ENCODE measurements around the gene DUXA. TPM values are rescaled to one million over a fixed set of nuclear protein-coding genes. Genes with fewer than 3 reads are reported as not detected.
"Not testable (repeated sequence)": the region's sequence is repeated elsewhere in the genome, so short reads cannot be mapped to it uniquely, and the experiment has no call there.

Gene DUXA
- total RNA-seq: not detected in 2 replicates
- long read RNA-seq: 0 reads

DNA sequence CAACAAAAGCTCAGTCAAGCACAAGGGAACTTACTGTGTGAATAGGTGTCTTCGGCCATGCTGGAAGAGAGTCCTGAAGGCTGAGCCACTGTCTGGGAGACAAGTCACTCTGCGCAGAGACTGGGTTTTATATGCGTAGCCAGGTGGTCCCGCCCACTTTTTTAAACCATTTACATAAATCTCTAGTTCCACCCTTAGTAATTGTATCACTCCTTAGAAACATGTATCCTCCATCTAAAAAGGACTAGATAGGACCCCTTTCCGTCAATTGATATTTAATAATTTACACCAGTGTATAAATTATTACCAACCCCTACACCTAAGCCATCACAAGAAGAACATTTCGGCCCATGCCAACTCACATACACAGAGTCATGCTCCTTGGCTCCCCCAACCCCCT, at the start of gene DUXA:
DUXA (minus strand) TSS at position 101 of the 400 bp plus-strand sequence; CDS start at position 59, 42 bp downstream.
- H3K27me3 Mint-ChIP-seq (ENCODE audit: low read depth): peaks cover 17% of the 10 kb centered on the region
- DNase-seq (ENCODE audit: low read depth, low spot score): no peak
- no peak within 1 kb of the TSS for H3K4me3 Mint-ChIP-seq
- peaks cover 19% of the 10 kb centered on the region for H3K9me3 Mint-ChIP-seq
- TF ChIP-seq, protein P1, sequence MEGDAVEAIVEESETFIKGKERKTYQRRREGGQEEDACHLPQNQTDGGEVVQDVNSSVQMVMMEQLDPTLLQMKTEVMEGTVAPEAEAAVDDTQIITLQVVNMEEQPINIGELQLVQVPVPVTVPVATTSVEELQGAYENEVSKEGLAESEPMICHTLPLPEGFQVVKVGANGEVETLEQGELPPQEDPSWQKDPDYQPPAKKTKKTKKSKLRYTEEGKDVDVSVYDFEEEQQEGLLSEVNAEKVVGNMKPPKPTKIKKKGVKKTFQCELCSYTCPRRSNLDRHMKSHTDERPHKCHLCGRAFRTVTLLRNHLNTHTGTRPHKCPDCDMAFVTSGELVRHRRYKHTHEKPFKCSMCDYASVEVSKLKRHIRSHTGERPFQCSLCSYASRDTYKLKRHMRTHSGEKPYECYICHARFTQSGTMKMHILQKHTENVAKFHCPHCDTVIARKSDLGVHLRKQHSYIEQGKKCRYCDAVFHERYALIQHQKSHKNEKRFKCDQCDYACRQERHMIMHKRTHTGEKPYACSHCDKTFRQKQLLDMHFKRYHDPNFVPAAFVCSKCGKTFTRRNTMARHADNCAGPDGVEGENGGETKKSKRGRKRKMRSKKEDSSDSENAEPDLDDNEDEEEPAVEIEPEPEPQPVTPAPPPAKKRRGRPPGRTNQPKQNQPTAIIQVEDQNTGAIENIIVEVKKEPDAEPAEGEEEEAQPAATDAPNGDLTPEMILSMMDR (conservative IDR thresholded peaks at IDR 0.05): no peak
- H3K36me3 Mint-ChIP-seq (ENCODE audit: low read depth): peaks cover 12% of the 10 kb centered on the region
- H3K4me1 Mint-ChIP-seq: peaks cover 4% of the 10 kb centered on the region
- no peak within 1 kb of the TSS for H3K27ac Mint-ChIP-seq (ENCODE audit: unreplicated experiment)

- H3K4me3 Mint-ChIP-seq: no peak overlapping the region
- TF ChIP-seq, protein P1 (conservative IDR thresholded peaks at IDR 0.05): no peak
- H3K27ac Mint-ChIP-seq (ENCODE audit: unreplicated experiment): no peak overlapping the region
- no peaks in the 10 kb centered on the region for H3K4me1 Mint-ChIP-seq
- no peak for DNase-seq (ENCODE audit: low read depth, low spot score)
- peaks cover 30% of the 10 kb centered on the region for H3K36me3 Mint-ChIP-seq (ENCODE audit: low read depth)
- H3K9me3 Mint-ChIP-seq: no peaks in the 10 kb centered on the region
- no peaks in the 10 kb centered on the region for H3K27me3 Mint-ChIP-seq (ENCODE audit: low read depth)
These were observed 44.8 kb upstream of the DUXA start for GRCh38 chr19:57212109-57212508.

DNA sequence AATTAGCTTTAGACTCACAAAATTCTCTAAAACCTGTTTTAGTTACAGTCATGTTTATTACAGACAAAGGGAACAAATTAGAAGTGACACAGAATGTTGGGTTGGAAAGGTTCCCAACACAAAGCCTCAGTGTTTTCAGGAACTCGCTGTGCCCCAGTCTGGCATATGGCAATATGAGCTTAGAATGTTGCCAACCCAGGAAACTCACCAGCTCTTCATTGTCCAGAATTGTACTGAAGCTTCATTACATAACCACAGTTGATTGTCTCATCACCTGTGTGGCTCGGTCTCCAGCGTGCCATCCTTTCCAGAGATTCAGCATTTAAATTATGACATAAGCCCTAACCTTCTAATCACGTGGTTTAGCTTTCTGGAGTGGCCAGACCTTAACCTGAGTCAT, 43.1 kb upstream of the DUXA start:
- TF ChIP-seq, protein P1 (conservative IDR thresholded peaks at IDR 0.05): no peak
- DNase-seq (ENCODE audit: low read depth, low spot score): no peak
- H3K4me3 Mint-ChIP-seq: no peak overlapping the region
- peaks cover 32% of the 10 kb centered on the region for H3K36me3 Mint-ChIP-seq (ENCODE audit: low read depth)
- no peak overlapping the region for H3K27ac Mint-ChIP-seq (ENCODE audit: unreplicated experiment)
- no peaks in the 10 kb centered on the region for H3K4me1 Mint-ChIP-seq
- no peaks in the 10 kb centered on the region for H3K27me3 Mint-ChIP-seq (ENCODE audit: low read depth)
- H3K9me3 Mint-ChIP-seq: no peaks in the 10 kb centered on the region

GRCh38 chr19:57202160-57202559, 34.9 kb upstream of the DUXA start:
- Mint-ChIP-seq H3K36me3 (ENCODE audit: low read depth) (peaks cover 38% of the 10 kb centered on the region), H3K4me3 (no peak overlapping the region), H3K27ac (ENCODE audit: unreplicated experiment) (no peak overlapping the region), H3K9me3 (no peaks in the 10 kb centered on the region), H3K4me1 (no peaks in the 10 kb centered on the region), H3K27me3 (ENCODE audit: low read depth) (no peaks in the 10 kb centered on the region)
- no peak for DNase-seq (ENCODE audit: low read depth, low spot score)
- TF ChIP-seq, protein P1 (conservative IDR thresholded peaks at IDR 0.05): no peak

- H3K27me3 Mint-ChIP-seq (ENCODE audit: low read depth); DNase-seq (ENCODE audit: low read depth, low spot score); H3K4me3 Mint-ChIP-seq; H3K27ac Mint-ChIP-seq (ENCODE audit: unreplicated experiment); H3K4me1 Mint-ChIP-seq; H3K9me3 Mint-ChIP-seq: not testable (repeated sequence)
- H3K36me3 Mint-ChIP-seq (ENCODE audit: low read depth): peaks cover 60% of the 10 kb centered on the region
These were observed 30.6 kb upstream of the DUXA start for GRCh38 chr19:57197874-57198273.

GRCh38 chr19:57192993-57193392, 25.7 kb upstream of the DUXA start:
- DNase-seq (ENCODE audit: low read depth, low spot score): no peak
- Mint-ChIP-seq H3K9me3 (peaks cover 14% of the 10 kb centered on the region), H3K4me1 (peaks cover 23% of the 10 kb centered on the region), H3K27ac (ENCODE audit: unreplicated experiment) (no peak overlapping the region), H3K4me3 (peak overlapping the region; percentile 96), H3K27me3 (ENCODE audit: low read depth) (peaks cover 16% of the 10 kb centered on the region), H3K36me3 (ENCODE audit: low read depth) (peaks cover 65% of the 10 kb centered on the region)
- TF ChIP-seq, protein P1 (conservative IDR thresholded peaks at IDR 0.05): no peak
